MM.1S (cell line): ENCODE data around the gene PPP2R2D.

Source experiments
- DNase-seq: peaks from one replicate; pipeline ENCODE4 v3.0.0-alpha.2; 2015
- H2AFZ ChIP-seq: fragments of 300-600 bp; sonication (generic); 2 replicates; pipeline ENCODE4 v1.6.0; 2016; ENCODE audit warnings: antibody characterized with exemption, low read length
- H3F3A ChIP-seq: fragments of 300-600 bp; sonication (generic); 2 replicates; pipeline ENCODE4 v1.6.1; 2016; ENCODE audit warnings: mild to moderate bottlenecking, antibody characterized with exemption, low read length, moderate library complexity, mixed read lengths; ENCODE audit not compliant: insufficient read depth
- H3K27ac ChIP-seq: fragments of 300-600 bp; sonication (generic); 2 replicates; pipeline ENCODE4 v1.5.1; 2016; ENCODE audit warnings: mild to moderate bottlenecking, low read length
- H3K27me3 ChIP-seq: fragments of 300-600 bp; sonication (generic); replicated peaks from 2 replicates; pipeline ENCODE4 v1.6.0; 2016; ENCODE audit warnings: low read length; ENCODE audit not compliant: insufficient read depth
- H3K36me3 ChIP-seq: fragments of 300-600 bp; sonication (generic); replicated peaks from 2 replicates; pipeline ENCODE4 v1.6.1; 2016; ENCODE audit warnings: mild to moderate bottlenecking, low read length, mixed read lengths; ENCODE audit not compliant: insufficient read depth
- H3K4me1 ChIP-seq: fragments of 300-600 bp; sonication (generic); 2 replicates; pipeline ENCODE4 v1.6.1; 2016; ENCODE audit warnings: low read length, mixed read lengths
- H3K4me2 ChIP-seq: fragments of 300-600 bp; sonication (generic); 2 replicates; pipeline ENCODE4 v1.6.0; 2016; ENCODE audit warnings: low read depth, low read length
- H3K4me3 ChIP-seq: fragments of 300-600 bp; sonication (generic); 2 replicates; pipeline ENCODE4 v1.5.1; 2016; ENCODE audit warnings: low read length, mixed read lengths
- H3K79me2 ChIP-seq: fragments of 300-600 bp; sonication (generic); 2 replicates; pipeline ENCODE4 v1.6.1; 2016; ENCODE audit warnings: mixed run types, low read length, mixed read lengths
- H3K9ac ChIP-seq: fragments of 300-600 bp; sonication (generic); 2 replicates; pipeline ENCODE4 v1.6.1; 2016; ENCODE audit warnings: low read length, mixed read lengths
- H3K9me2 ChIP-seq: fragments of 300-600 bp; sonication (generic); replicated peaks from 2 replicates; pipeline ENCODE4 v1.6.1; 2016; ENCODE audit warnings: mild to moderate bottlenecking, low read length, mixed read lengths; ENCODE audit not compliant: insufficient read depth
- H3K9me3 ChIP-seq: fragments of 300-600 bp; sonication (generic); replicated peaks from 2 replicates; pipeline ENCODE4 v1.6.1; 2016; ENCODE audit warnings: mild to moderate bottlenecking, low read length, mixed read lengths; ENCODE audit not compliant: insufficient read depth
- H4K20me1 ChIP-seq: fragments of 300-600 bp; sonication (generic); 2 replicates; pipeline ENCODE4 v1.6.1; 2016; ENCODE audit warnings: mild to moderate bottlenecking, low read length, moderate library complexity, mixed read lengths; ENCODE audit not compliant: insufficient read depth
- CTCF ChIP-seq: fragments of 300-600 bp; sonication (generic); IDR thresholded peaks from 2 replicates; pipeline ENCODE4 v1.5.1; 2016; ENCODE audit warnings: antibody characterized with exemption, low read length, mixed read lengths
- EZH2 ChIP-seq: fragments of 300-600 bp; sonication (generic); optimal IDR thresholded peaks from 2 replicates; pipeline ENCODE3; 2017; ENCODE audit warnings: low read depth, mild to moderate bottlenecking, antibody characterized with exemption, low read length, mixed read lengths
- EZH2phosphoT487 ChIP-seq: fragments of 300-600 bp; sonication (generic); IDR thresholded peaks from 2 replicates; pipeline ENCODE4 v1.6.1; 2018; ENCODE audit warnings: antibody characterized with exemption, low read length

PPP2R2D gene

GRCh38 chr10:131870831-131871672, 29.8 kb upstream of the PPP2R2D start:
- H4K20me1 ChIP-seq, result no peaks in the 10 kb centered on the region
- H3K4me3 ChIP-seq, result no peak overlapping the region
- H3K9me2 ChIP-seq, result no peaks in the 10 kb centered on the region
- H3K36me3 ChIP-seq, result no peaks in the 10 kb centered on the region
- no peak for DNase-seq
- H3K4me2 ChIP-seq, result no peak overlapping the region
- TF ChIP-seq CTCF (no peak), EZH2 (no peak), EZH2phosphoT487 (no peak)
- H3K27me3 ChIP-seq, result peaks cover 65% of the 10 kb centered on the region
- no peak overlapping the region for H3K9ac ChIP-seq
- H3K27ac ChIP-seq, result no peak overlapping the region
- no peaks in the 10 kb centered on the region for H3F3A ChIP-seq
- H3K9me3 ChIP-seq, result no peaks in the 10 kb centered on the region
- H2AFZ ChIP-seq, result no peak overlapping the region
- no peaks in the 10 kb centered on the region for H3K79me2 ChIP-seq
- H3K4me1 ChIP-seq, result no peaks in the 10 kb centered on the region

- Histone ChIP-seq H3K4me1 (no peaks in the 10 kb centered on the region), H3K27me3 (peaks cover 69% of the 10 kb centered on the region), H3K27ac (no peak overlapping the region), H3K36me3 (no peaks in the 10 kb centered on the region), H3K9ac (no peak overlapping the region), H3K4me2 (no peak overlapping the region), H3K9me2 (no peaks in the 10 kb centered on the region), H3K4me3 (no peak overlapping the region), H2AFZ (no peak overlapping the region), H3K9me3 (no peaks in the 10 kb centered on the region), H3K79me2 (no peaks in the 10 kb centered on the region), H4K20me1 (no peaks in the 10 kb centered on the region), H3F3A (no peaks in the 10 kb centered on the region)
- no peak for TF ChIP-seq EZH2
- no peak for TF ChIP-seq EZH2phosphoT487
- no peak for TF ChIP-seq CTCF
- no peak for DNase-seq
These were observed 29.2 kb upstream of the PPP2R2D start for GRCh38 chr10:131871673-131872005.

- Histone ChIP-seq H3K36me3 (no peaks in the 10 kb centered on the region), H3K4me2 (no peak overlapping the region), H3F3A (no peaks in the 10 kb centered on the region), H3K9me3 (no peaks in the 10 kb centered on the region), H3K79me2 (no peaks in the 10 kb centered on the region), H3K9ac (no peak overlapping the region), H3K9me2 (no peaks in the 10 kb centered on the region), H3K27me3 (peaks cover 73% of the 10 kb centered on the region), H3K4me1 (no peaks in the 10 kb centered on the region), H4K20me1 (no peaks in the 10 kb centered on the region), H3K4me3 (no peak overlapping the region), H3K27ac (no peak overlapping the region), H2AFZ (no peak overlapping the region)
- TF ChIP-seq CTCF (no peak), EZH2 (no peak), EZH2phosphoT487 (no peak)
- no peak for DNase-seq
These were observed 28.6 kb upstream of the PPP2R2D start for GRCh38 chr10:131872011-131872826.
